Upper lobe of left lung (tissue), 6 donors: Measurements from ENCODE around the gene SLC22A13. TPM values are rescaled to one million over a fixed set of nuclear protein-coding genes. Genes with fewer than 3 reads are reported as not detected.
"Not testable (repeated sequence)": the region's sequence is repeated elsewhere in the genome, so short reads cannot be mapped to it uniquely, and the experiment has no call there.

Experiments used
- ATAC-seq, 2 donors: fragments of 200-7000 bp; cut with Tn5 transposase; one replicate each; pipeline ENCODE4 v1.9.1; 2022; ENCODE audit warnings: mild to moderate bottlenecking in 2 of 2, moderate library complexity in 2 of 2; ENCODE audit not compliant: low FRiP score in 2 of 2
- DNase-seq, 2 donors: peaks; one replicate each; pipeline ENCODE4 v3.0.0-alpha.2; 2019 to 2020
- H3K27ac ChIP-seq, 4 donors: fragments of 200-600 bp; sonication (generic); one replicate each; pipeline ENCODE4 v1.5.1; 2016 to 2019
- H3K27me3 ChIP-seq, 4 donors: fragments of 200-600 bp; sonication (generic); one replicate each; pipeline ENCODE4 v1.5.1; 2017 to 2019
- H3K36me3 ChIP-seq, 4 donors: fragments of 200-600 bp; sonication (generic); one replicate each; pipeline ENCODE4 v1.5.1; 2016 to 2019
- H3K4me1 ChIP-seq, 4 donors: fragments of 200-600 bp; sonication (generic); one replicate each; pipeline ENCODE4 v1.5.1; 2018 to 2019
- H3K4me3 ChIP-seq, 4 donors: fragments of 200-600 bp; sonication (generic); one replicate each; pipeline ENCODE4 v1.5.1; 2017 to 2019; ENCODE audit warnings: mild to moderate bottlenecking in 2 of 4, moderate library complexity in 1 of 4
- H3K9me3 ChIP-seq, 4 donors: fragments of 200-600 bp; sonication (generic); one replicate each; pipeline ENCODE4 v1.5.1; 2018 to 2019
- EP300 ChIP-seq, 4 donors: sonication (generic); formaldehyde crosslinking; IDR thresholded peaks; one replicate each; pipeline ENCODE4 v1.5.1; 2017; ENCODE audit warnings: antibody characterized with exemption in 4 of 4, control low read depth in 2 of 4
- POLR2A ChIP-seq, 4 donors: fragments of 450-650 bp; IDR thresholded peaks; one replicate each; pipeline ENCODE4 v1.5.1; 2016 to 2017; ENCODE audit warnings: antibody characterized with exemption in 4 of 4, mild to moderate bottlenecking in 2 of 4
- POLR2AphosphoS5 ChIP-seq, 2 donors: sonication (generic); formaldehyde crosslinking; IDR thresholded peaks; one replicate each; pipeline ENCODE4 v1.5.1; 2017; ENCODE audit warnings: antibody characterized with exemption in 2 of 2
- WGBS, 2 donors: methylation state at CpG; one replicate each; pipeline ENCODE4 v1.1.5; 2017 to 2018; 5-methylcytosine and 5-hydroxymethylcytosine counted together
- total RNA-seq, 6 donors: library from RNA; depleted of rRNA in 4 of 6; stranded (reverse); fragments of >200 nt in 4 of 6; gene quantifications; one replicate each; pipeline versions ENCODE4 v1.1.0 to v1.2.1, GENCODE V29; 2016 to 2021
- TF ChIP-seq, protein P1 (sequence below), 6 experiments: fragments of 450-650 bp in 4 of 6; fragments of 200-600 bp in 2 of 6; sonication (generic) in 2 of 6; IDR thresholded peaks; one replicate each; pipeline ENCODE4 v1.5.1; 2016 to 2019; ENCODE audit warnings: antibody characterized with exemption in 6 of 6
- donor health status: DM: no; HTN: no; CAD: no; lungs with moderate emphysema.
- donor health status: DM: no; HTN: yes; CAD: no; lungs with severe emphysema.

The SLC22A13 gene
- total RNA-seq, 6 donors from 2014 or later, result 0.27 to 1.6 (median 0.48) TPM; not detected in 2

DNA sequence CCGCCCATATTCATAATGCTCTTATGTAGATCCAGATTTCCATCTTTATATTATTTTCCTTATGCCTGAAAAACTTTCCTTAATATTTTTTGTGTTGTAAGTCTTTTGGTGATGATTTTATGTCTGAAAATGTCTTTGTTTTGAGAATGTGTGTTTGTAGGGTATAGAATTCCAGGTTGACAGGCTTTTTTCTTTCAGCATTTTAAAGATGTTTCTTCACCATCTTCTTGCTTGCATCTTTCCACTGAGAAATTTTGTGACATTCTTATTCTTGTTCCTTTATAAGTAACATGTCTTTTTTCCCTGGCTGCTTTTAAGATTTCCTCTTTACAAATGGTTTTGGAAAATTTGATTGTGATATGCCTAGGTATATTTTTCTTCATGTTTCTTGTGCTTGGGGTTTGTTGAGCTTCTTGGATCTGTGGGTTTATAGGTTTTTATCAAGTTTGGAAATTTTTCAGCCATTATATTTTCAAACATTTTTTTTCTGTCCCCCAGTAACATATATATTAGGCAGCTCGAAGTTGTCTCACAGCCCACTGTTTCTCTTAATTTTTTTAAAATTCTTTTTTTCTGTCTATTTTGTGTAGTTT is 27.1 kb upstream of the SLC22A13 start:
- Histone ChIP-seq H3K36me3 (peaks cover 6 to 52% (median 10%) of the 10 kb centered on the region in 4 donors), H3K4me3 (no peak overlapping the region), H3K9me3 (peaks cover 0 to 9% (median 5%) of the 10 kb centered on the region in 4 donors), H3K27ac (no peak overlapping the region), H3K27me3 (no peaks in the 10 kb centered on the region), H3K4me1 (no peaks in the 10 kb centered on the region)
- ATAC-seq (no peak), DNase-seq (no peak)
- TF ChIP-seq, protein P1, sequence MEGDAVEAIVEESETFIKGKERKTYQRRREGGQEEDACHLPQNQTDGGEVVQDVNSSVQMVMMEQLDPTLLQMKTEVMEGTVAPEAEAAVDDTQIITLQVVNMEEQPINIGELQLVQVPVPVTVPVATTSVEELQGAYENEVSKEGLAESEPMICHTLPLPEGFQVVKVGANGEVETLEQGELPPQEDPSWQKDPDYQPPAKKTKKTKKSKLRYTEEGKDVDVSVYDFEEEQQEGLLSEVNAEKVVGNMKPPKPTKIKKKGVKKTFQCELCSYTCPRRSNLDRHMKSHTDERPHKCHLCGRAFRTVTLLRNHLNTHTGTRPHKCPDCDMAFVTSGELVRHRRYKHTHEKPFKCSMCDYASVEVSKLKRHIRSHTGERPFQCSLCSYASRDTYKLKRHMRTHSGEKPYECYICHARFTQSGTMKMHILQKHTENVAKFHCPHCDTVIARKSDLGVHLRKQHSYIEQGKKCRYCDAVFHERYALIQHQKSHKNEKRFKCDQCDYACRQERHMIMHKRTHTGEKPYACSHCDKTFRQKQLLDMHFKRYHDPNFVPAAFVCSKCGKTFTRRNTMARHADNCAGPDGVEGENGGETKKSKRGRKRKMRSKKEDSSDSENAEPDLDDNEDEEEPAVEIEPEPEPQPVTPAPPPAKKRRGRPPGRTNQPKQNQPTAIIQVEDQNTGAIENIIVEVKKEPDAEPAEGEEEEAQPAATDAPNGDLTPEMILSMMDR (IDR thresholded peaks at IDR 0.05), result no peak
- TF ChIP-seq EP300 (IDR thresholded peaks at IDR 0.05), result no peak
- no peak for TF ChIP-seq POLR2A (IDR thresholded peaks at IDR 0.05)
- no peak for TF ChIP-seq POLR2AphosphoS5 (IDR thresholded peaks at IDR 0.05)
- WGBS, 2 donors, result 100% methylated on average over 2 of the region's 2 CpGs

DNA sequence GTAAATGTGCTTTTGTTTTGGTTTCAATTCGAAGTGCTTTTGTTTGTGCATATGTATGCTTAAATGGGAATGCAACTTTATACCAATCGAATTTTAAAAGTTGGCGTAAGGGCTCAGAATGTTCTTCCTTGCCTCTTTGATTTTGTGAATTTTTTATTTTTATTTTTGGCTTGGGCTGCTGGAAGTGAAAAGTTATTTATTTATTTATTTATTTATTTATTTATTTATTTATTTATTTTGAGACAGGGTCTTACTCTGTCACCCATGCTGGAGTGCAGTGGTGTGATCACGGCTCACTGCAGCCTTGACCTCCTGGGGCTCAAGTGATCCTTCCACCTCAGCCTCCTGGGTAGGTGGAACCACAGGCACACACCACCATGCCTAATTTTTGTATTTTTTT is 22.8 kb upstream of the SLC22A13 start:
- not testable (repeated sequence) for H3K27ac ChIP-seq, DNase-seq, H3K4me3 ChIP-seq, H3K9me3 ChIP-seq, ATAC-seq, H3K4me1 ChIP-seq, H3K27me3 ChIP-seq
- peaks cover 3 to 58% (median 16%) of the 10 kb centered on the region in 4 donors for H3K36me3 ChIP-seq
- WGBS, 2 donors, result 99% methylated on average over 4 of the region's 4 CpGs

DNA sequence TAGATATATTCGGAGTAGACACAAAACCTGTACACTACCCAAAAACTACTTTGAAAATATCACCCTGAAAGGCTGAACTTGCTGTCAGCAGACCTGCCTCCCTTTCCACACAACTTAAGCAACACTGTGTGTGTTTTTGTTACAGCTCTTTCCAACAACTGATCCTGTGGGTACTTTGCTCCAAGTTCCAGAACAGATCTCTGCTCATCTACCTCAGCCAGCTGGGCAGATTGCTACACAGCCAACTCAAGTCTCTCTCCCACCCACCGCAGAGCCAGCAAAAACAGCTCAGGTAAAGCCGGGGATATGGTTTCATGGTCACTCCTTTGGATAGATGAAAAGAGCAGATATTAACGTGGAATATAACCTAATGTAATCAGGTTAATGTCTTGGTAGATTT is 19.7 kb upstream of the SLC22A13 start:
- TF ChIP-seq EP300 (IDR thresholded peaks at IDR 0.05), result no peak
- TF ChIP-seq, protein P1 (IDR thresholded peaks at IDR 0.05), result no peak
- TF ChIP-seq POLR2AphosphoS5 (IDR thresholded peaks at IDR 0.05), result no peak
- TF ChIP-seq POLR2A (IDR thresholded peaks at IDR 0.05), result no peak
- ATAC-seq, result no peak
- H3K27ac ChIP-seq, result no peak overlapping the region
- no peak overlapping the region for H3K4me3 ChIP-seq
- no peaks in the 10 kb centered on the region for H3K4me1 ChIP-seq
- H3K27me3 ChIP-seq, result no peaks in the 10 kb centered on the region
- WGBS, 2 donors, result 91 to 97% methylated on average over 4 of the region's 4 CpGs
- peaks cover 3 to 69% (median 20%) of the 10 kb centered on the region in 4 donors for H3K36me3 ChIP-seq
- DNase-seq, result no peak
- H3K9me3 ChIP-seq, result no peaks in the 10 kb centered on the region

GRCh38 chr3:38247366-38248035 is 18.1 kb upstream of the SLC22A13 start:
- peak in 1 of 2 donors; percentile 87 for ATAC-seq
- no peak for DNase-seq
- no peaks in the 10 kb centered on the region for H3K27me3 ChIP-seq
- no peak for TF ChIP-seq EP300 (IDR thresholded peaks at IDR 0.05)
- TF ChIP-seq POLR2A (IDR thresholded peaks at IDR 0.05), result no peak
- no peak for TF ChIP-seq POLR2AphosphoS5 (IDR thresholded peaks at IDR 0.05)
- TF ChIP-seq, protein P1 (IDR thresholded peaks at IDR 0.05), result no peak
- no peaks in the 10 kb centered on the region for H3K9me3 ChIP-seq
- H3K27ac ChIP-seq, result no peak overlapping the region
- peaks cover 5 to 80% (median 32%) of the 10 kb centered on the region in 4 donors for H3K36me3 ChIP-seq
- H3K4me1 ChIP-seq, result no peaks in the 10 kb centered on the region
- no peak overlapping the region for H3K4me3 ChIP-seq

DNA sequence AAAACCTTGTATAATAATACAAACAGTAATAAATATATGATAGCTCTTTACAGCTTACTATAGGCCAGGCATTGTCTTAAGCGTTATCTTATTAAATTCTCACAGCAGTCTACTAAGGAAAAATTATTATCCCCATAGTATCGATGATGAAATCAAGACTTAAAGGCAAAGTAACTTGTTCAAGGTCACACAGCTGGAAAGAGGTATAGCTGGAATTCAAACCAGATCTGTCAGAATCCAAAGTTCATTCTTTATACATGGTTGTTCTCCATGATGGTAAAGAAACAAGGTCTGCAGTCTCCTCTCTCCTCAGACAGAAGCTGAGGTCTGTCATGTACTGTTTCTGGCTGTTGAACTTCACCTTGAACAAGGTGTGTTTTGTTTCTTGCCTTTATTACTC is 15.4 kb upstream of the SLC22A13 start:
- Histone ChIP-seq H3K27ac (no peak overlapping the region), H3K27me3 (no peaks in the 10 kb centered on the region), H3K9me3 (no peaks in the 10 kb centered on the region), H3K36me3 (peaks cover 14 to 94% (median 43%) of the 10 kb centered on the region in 4 donors), H3K4me1 (no peaks in the 10 kb centered on the region), H3K4me3 (no peak overlapping the region)
- ATAC-seq (no peak), DNase-seq (no peak)
- WGBS, 2 donors, result 93 to 96% methylated on average over 2 of the region's 2 CpGs
- TF ChIP-seq POLR2AphosphoS5 (IDR thresholded peaks at IDR 0.05) (no peak), POLR2A (IDR thresholded peaks at IDR 0.05) (no peak), EP300 (IDR thresholded peaks at IDR 0.05) (no peak)
- TF ChIP-seq, protein P1 (IDR thresholded peaks at IDR 0.05), result no peak
